Measurements from ENCODE around the gene ZFAND3. TPM values are rescaled to one million over a fixed set of nuclear protein-coding genes. Genes with fewer than 3 reads are reported as not detected.

The ZFAND3 gene
- total RNA-seq, 4 donors from 2014 or later, result 45.0 to 55.2 (median 49.5) TPM

GRCh38 chr6:38067263-38067980, 247.9 kb downstream of the ZFAND3 start:
- Histone ChIP-seq H3K36me3 (peaks cover 0 to 12% of the 10 kb centered on the region in 2 donors), H3K9me3 (no peaks in the 10 kb centered on the region), H3K4me1 (peaks cover 31 to 35% of the 10 kb centered on the region in 2 donors), H3K27ac (no peak overlapping the region), H3K4me3 (no peak overlapping the region), H3K27me3 (no peaks in the 10 kb centered on the region)
- intact Hi-C loops (cut with DNase I; ENCODE audit: low total_unique reads) (no loop called here), in situ Hi-C loops (cut with MboI; ENCODE audit: low sequenced_read_pairs in 4 of 4) (no loop called here)
- ATAC-seq (no peak), DNase-seq (no peak)
- TF ChIP-seq CTCF (IDR thresholded peaks at IDR 0.05 in 4 of 5, conservative IDR thresholded peaks at IDR 0.05 in 1 of 5) (no peak), POLR2A (IDR thresholded peaks at IDR 0.05) (no peak)

GRCh38 chr6:38068854-38069590, 249.5 kb downstream of the ZFAND3 start:
- no peak for DNase-seq
- no peaks in the 10 kb centered on the region for H3K36me3 ChIP-seq
- no peaks in the 10 kb centered on the region for H3K27me3 ChIP-seq
- intact Hi-C loops (cut with DNase I; ENCODE audit: low total_unique reads), result no loop called here
- TF ChIP-seq CTCF (IDR thresholded peaks at IDR 0.05 in 4 of 5, conservative IDR thresholded peaks at IDR 0.05 in 1 of 5) (no peak), POLR2A (IDR thresholded peaks at IDR 0.05) (no peak)
- no peak overlapping the region for H3K27ac ChIP-seq
- peaks cover 44 to 46% of the 10 kb centered on the region in 2 donors for H3K4me1 ChIP-seq
- no peak for ATAC-seq
- in situ Hi-C loops (cut with MboI; ENCODE audit: low sequenced_read_pairs in 4 of 4), result no loop called here
- no peaks in the 10 kb centered on the region for H3K9me3 ChIP-seq
- H3K4me3 ChIP-seq, result no peak overlapping the region

GRCh38 chr6:38077488-38078030, 258.0 kb downstream of the ZFAND3 start:
- Histone ChIP-seq H3K4me1 (peaks cover 41 to 51% of the 10 kb centered on the region in 2 donors), H3K27me3 (no peaks in the 10 kb centered on the region), H3K4me3 (no peak overlapping the region), H3K27ac (no peak overlapping the region), H3K36me3 (no peaks in the 10 kb centered on the region), H3K9me3 (no peaks in the 10 kb centered on the region)
- TF ChIP-seq CTCF (IDR thresholded peaks at IDR 0.05 in 4 of 5, conservative IDR thresholded peaks at IDR 0.05 in 1 of 5), result no peak
- DNase-seq (no peak), ATAC-seq (no peak)
- in situ Hi-C loops (cut with MboI; ENCODE audit: low sequenced_read_pairs in 4 of 4) (no loop called here), intact Hi-C loops (cut with DNase I; ENCODE audit: low total_unique reads) (no loop called here)

- DNase-seq (no peak), ATAC-seq (no peak)
- Histone ChIP-seq H3K4me3 (no peak overlapping the region), H3K27me3 (no peaks in the 10 kb centered on the region), H3K4me1 (peaks cover 31 to 42% of the 10 kb centered on the region in 2 donors), H3K9me3 (no peaks in the 10 kb centered on the region), H3K36me3 (peaks cover 0 to 6% of the 10 kb centered on the region in 2 donors), H3K27ac (no peak overlapping the region)
- in situ Hi-C loops (cut with MboI; ENCODE audit: low sequenced_read_pairs in 4 of 4) (no loop called here), intact Hi-C loops (cut with DNase I; ENCODE audit: low total_unique reads) (no loop called here)
- TF ChIP-seq POLR2A (IDR thresholded peaks at IDR 0.05) (no peak), CTCF (IDR thresholded peaks at IDR 0.05 in 4 of 5, conservative IDR thresholded peaks at IDR 0.05 in 1 of 5) (no peak)
Measured at GRCh38 chr6:38078671-38079070, 259.1 kb downstream of the ZFAND3 start.

Data from gastrocnemius medialis (tissue), 4 donors.